Ovary (tissue), 3 donors: ENCODE data around the gene FAM193B.

Source experiments
- CTCF ChIP-seq, 3 donors: fragments of 450-650 bp in 2 of 3; fragments of 200-600 bp in 1 of 3; IDR thresholded peaks; one replicate each; pipeline versions ENCODE4 v1.5.1 to v1.8.0; 2016 to 2022; ENCODE audit warnings: antibody characterized with exemption in 3 of 3, mild to moderate bottlenecking in 1 of 3
- EP300 ChIP-seq: sonication (generic); formaldehyde crosslinking; IDR thresholded peaks from one replicate; pipeline ENCODE4 v1.6.1; 2017; ENCODE audit warnings: antibody characterized with exemption
- POLR2A ChIP-seq: fragments of 450-650 bp; IDR thresholded peaks from one replicate; pipeline ENCODE4 v1.6.1; 2017; ENCODE audit warnings: antibody characterized with exemption, mild to moderate bottlenecking, moderate library complexity
- donor health status: DM: no; HTN: no; CAD: no.

DNA sequence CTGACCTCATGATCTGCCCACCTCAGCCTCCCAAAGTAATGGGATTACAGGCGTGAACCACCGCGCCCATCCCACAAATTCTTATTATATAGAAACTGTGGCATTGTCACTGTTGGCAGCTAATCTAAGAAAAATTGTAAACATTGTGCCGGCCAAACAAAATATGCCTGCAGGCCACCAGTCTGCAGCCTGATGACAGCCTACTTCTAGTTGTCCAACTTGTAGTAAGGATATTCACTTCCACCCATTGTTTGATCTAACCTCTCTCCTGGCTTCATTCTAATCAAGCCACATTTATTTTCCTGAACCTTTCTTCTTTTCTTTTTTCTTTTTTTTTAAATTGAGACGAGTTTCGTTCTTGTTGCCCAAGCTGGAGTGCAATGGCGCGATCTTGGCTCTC lies 24.0 kb upstream of the FAM193B start:
- TF ChIP-seq EP300, result no peak
- TF ChIP-seq CTCF (IDR thresholded peaks at IDR 0.05), result no peak
- TF ChIP-seq POLR2A, result no peak
